Hematopoietic multipotent progenitor cell (in vitro differentiated cells): ENCODE data around the gene HOXA2. TPM values are rescaled to one million over a fixed set of nuclear protein-coding genes. Genes with fewer than 3 reads are reported as not detected.

Source experiments
- DNase-seq, 3 donors: peaks; one replicate each; pipeline ENCODE4 v3.0.0-alpha.2; 2011 to 2015; ENCODE audit warnings: low read depth in 2 of 3, low spot score in 2 of 3
- small RNA-seq: library from RNA; depleted of rRNA; stranded (forward); fragments of <200 nt; gene quantifications from one replicate; pipeline ENCODE3, GENCODE V24; 2012
- total RNA-seq: library from RNA; depleted of rRNA; stranded (reverse); fragments of >200 nt; gene quantifications from one replicate; pipeline ENCODE4 v1.2.3, GENCODE V29; 2012

Gene HOXA2
- total RNA-seq, 1 donor: 0.54 TPM

DNA sequence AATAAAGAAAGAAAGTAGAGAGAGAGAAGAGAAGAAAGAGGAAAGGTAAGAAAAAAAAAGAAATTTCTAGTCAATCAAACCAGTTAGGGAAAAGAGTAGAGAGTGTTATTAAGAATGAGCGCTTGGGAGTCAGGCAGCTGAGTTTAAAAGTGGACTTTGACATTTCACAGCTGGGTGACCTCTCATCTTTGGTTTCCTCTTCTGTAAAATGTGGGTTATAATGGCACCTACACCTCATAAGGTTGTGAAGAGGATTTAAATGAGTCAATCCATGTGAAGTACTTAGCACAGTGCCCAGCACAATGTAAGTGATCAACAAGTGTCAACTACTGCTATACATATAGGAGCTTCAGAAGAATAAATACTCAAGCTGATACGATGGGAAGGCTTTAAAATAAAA lies 18.8 kb downstream of the HOXA2 start:
- DNase-seq: no peak

DNA sequence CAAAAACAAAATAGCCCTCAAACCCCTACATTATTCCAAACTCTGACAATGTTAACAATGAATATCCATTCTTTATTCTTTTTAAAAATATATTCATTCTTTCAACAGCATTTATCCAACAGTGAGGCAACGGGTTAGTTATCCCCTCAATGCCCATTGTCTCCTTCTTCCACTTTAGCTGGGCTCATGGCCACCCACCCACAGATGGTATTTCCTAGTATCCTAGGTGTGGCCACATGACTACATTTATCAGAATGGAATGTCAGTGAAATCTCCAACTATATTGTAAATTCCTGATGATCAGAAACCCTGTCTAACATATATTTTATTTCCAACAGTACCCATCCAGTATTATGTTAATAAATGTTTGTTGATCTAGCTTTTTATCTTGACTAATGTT lies 20.3 kb downstream of the HOXA2 start:
- DNase-seq: no peak

DNA sequence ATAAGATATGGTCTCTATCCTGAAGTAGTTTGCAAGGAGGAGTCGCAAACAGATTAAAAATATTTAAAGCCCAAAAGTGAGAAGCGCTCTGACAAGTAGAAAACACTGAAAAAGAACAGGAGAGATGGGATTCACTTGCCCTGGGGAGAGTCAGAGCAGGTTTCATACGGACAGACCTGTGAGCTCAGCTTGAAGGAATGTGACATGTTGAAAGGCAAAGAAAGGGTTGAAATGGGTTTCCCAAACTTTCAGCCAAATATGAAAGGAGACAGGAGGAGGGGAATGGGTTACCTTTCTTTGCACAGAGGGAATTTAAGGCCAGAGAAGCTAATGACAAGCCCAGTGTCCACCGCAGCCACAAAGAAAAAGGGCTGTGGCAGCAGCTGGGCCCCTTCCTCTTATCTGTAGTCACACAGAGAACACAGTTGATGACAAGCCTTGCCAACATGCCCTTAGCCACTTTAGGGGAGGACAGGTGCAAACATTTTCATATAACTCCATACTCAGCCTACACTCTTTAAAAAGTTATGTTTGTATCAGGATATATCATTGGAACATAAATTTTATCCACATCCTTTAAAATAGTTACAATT lies 21.5 kb downstream of the HOXA2 start:
- no peak for DNase-seq

DNA sequence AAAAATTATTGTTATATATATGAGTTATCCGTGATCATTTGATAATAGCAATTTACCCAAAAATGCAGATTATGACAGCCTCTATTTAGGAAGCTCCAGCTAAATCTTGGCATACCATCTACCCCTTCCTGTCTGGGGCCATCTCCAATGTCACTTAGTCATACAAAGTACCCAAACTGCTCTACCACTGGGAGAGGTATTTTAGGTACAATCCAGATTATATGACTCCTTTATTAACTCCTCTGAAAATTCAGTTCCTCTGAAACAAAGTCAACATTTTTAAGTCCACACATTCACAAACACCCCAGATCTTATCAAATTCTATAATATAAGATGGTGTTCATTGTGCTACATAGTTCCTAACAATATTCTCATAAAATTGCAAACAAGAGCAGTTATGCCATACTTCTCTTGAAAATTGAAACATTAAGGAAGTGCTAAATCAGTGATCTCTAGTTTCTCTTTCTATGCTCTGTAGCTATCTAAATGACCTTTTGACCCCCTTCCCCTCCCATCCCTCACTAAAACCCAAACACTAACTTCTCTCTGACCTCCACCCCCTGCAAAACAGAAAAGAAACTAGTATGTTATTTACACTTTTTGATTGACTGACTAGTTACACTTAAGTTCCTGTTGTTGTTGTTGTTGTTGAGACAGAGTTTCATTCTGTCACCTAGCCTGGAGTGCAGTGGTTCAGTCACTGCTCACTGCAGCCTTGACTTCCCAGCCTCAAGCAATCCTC lies 23.1 kb downstream of the HOXA2 start:
- no peak for DNase-seq

DNA sequence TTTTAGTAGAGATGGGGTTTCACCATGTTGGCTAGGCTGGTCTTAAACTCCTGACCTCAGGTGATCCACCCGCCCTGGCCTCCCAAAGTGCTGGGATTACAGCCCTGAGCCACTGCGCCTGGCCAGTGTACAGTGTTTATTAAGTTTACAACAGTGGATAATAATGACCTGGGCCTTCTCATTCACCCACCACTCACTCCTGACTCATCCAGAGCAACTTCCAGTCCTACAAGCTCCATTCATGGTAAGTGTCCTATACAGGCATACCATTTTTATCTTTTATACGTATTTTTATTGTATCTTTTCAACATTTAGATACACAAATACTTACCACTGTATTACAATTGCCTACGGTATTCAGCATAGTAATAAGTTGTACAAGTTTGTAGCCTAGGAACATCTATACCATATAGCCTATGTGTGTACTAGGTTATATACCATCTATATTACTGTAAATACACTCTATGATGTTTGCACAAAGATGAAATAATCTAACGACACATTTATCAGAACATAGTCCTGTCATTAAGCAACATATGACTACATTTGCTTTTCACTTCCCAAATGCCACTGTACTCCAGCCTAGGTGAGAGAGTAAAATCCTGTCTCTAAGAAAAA lies 23.8 kb downstream of the HOXA2 start:
- no peak for DNase-seq

DNA sequence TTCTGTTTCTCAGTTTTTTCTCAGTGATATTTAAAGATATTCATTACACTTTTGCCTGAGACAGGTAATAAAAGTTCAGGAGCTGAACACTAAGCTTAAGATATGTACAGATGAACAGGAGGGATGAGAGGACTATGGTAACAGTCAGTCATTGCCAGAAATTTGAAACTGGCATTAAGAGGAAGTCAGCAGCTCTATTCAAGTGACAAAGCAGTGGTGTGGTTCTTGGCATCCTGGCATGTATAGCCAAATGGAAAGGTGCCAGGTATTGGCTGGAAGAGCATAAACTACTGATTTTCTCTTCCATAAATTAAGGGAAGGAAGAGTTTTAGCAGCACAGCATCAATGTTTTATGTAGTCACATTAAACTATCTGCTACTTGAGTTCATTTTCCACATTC lies 29.4 kb downstream of the HOXA2 start:
- DNase-seq: peak in 1 of 3 donors; percentile 71

DNA sequence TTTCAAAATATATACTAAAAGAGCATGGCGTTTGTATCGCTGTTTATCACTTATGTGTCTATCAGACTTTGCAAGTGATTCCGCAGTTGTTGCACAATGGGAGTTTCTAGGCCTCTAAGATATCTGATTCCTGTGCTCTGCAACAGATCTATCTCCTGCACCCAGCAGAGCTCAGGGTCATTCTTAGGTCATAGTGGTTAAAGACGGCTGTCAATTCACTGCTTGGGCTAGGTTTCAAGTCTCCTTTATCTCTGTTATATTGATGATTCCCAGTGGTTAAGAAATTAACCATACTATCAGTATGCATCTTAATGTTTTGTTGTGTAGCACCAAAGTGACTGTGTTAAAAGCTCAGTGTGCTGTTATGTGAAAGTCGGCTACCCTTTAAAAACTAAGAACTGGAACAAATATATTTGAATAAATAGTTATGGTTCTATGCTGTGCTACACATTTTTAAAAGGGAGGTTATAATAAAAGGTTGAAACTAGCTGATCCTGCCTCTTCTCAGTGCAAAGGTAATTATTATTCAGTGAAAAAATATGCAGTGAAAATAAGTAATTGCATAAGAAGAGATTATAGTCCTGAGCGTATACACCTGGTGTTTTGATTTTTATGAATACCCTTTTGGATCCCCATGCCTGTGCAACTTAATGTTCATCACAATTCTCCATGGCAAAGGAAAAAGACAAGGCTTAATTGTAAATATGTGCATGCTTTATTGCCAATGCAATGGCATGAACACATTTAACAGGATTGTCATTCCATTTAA lies 30.7 kb downstream of the HOXA2 start:
- DNase-seq: no peak

DNA sequence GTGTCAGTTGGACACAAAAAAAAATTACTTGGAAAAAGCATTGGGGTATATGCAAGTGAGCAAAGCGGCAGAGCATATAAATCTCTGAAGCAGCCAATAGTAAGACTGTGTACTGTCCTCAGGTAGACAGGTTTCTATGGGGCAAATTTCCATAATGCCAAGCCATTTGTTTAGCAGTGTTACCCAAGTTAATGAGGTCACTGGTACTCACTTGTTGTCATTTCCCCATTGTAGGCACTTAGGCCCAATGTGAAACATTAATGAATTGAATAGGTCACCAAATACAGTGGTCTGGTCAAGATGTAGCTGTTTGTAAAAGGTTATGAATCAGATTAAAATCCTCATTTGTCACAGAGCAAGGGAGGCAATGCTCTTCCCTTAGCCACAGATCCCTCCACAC lies 34.2 kb downstream of the HOXA2 start:
- DNase-seq: no peak

DNA sequence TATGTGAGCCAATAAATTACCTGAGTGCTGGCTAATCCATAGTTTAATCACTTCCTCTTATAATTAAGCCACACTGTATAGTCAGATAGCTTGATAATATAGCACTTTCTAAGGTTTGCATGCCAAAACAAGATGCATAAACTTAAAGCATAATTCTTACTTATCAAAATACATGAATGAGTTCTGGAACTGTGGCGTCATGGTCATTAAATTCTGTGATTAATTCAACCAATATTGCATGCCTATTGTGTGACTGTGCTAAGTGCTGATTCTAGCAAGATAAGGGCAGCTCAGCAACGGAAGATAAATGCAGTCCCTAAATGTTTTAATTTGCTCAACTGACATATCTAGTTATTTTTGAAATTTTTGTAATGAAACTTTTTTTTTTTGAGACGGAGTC lies 36.3 kb downstream of the HOXA2 start:
- no peak for DNase-seq

DNA sequence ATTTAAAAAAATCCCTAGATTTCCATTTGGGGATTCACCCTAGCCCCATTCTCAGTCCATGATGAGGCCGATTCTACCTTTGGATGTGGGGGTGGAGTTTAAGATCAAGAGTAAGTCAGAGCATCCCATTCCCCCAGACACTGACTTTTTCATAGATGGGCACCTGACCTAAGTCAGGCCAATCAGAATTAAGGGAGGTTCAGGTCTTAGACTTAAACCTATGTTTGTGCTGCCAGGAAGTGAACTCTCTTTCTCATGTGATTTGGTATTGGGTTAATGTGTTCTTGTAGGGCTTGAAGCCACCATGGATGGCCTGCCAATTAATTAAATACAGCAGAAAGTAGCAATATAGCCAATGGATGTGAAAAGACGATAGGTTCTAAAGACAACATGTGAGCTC lies 36.8 kb downstream of the HOXA2 start:
- no peak for DNase-seq

DNA sequence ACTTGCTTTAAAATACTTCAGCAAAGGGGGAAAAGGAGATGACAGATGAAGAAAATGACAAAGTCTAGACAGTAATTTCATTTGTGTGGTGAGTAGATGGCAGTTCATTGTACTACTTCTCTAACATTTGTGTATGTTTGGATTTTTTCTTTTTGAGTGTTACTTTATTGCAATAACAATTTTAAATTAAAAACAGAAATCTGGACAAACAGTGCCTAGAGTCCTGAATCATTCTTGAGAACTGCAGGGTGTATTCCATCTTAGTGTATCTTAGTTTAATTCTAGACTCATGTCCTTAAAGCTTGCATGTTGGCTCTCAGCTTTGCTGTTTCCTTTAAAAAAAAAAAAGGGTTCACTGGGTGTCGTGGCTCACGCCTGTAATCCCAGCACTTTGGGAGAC lies 37.8 kb downstream of the HOXA2 start:
- no peak for DNase-seq

DNA sequence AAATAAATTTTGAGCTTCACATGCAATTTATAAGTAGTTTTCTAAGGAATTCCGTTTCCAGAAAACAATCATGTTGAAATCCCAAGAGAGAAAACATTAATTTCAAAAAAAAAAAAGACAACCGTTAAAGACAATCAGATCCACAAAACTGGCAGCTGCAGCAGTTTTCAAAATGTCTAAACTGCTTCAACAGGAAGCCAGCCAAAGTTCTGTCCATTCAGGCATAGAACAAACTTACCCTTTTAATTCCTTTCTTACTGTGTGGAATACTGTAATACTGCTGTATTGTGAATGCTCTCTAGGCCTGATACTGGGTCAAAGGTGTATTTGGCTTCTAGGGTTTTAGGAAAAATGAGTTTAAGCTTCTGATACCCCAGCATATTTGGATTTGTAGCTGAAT lies 38.3 kb downstream of the HOXA2 start:
- DNase-seq: no peak

DNA sequence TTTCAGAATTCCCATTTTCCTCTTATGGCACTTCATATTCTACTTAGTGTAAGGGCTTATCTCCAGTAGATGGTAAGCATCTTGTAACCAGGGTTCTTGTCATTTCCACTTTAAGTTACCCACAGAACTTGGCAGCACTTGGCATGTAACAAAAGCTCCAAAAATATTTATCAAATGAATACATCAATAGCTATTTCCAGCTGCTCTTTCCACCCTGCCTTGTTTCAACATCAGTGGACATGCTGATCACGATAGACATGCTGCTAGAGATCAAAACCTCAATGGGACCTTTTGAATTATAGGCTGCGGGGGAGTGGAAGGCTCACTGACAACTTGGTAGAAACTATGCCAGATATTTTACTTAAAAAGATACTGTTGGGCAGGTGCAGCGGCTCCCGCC lies 39.5 kb downstream of the HOXA2 start:
- DNase-seq: no peak

DNA sequence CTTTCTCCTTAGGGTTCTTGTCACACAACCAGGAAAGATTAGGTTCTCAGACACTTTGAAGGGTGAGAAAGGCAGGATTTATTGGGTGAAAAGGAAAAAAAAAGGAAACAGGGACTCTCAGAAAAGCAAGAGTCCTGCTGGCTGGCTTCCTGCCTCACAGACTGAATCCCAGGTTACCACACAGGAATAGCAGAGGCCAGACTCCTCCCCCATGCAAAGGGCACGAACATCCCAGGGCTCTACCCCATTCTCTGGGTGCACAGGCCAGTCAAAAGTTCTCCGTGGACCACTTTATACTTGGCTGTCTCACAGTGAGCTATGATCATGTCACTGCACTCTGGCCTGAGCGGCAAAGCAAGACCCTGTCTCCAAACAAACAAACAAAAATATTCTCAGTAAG lies 49.3 kb downstream of the HOXA2 start:
- no peak for DNase-seq

DNA sequence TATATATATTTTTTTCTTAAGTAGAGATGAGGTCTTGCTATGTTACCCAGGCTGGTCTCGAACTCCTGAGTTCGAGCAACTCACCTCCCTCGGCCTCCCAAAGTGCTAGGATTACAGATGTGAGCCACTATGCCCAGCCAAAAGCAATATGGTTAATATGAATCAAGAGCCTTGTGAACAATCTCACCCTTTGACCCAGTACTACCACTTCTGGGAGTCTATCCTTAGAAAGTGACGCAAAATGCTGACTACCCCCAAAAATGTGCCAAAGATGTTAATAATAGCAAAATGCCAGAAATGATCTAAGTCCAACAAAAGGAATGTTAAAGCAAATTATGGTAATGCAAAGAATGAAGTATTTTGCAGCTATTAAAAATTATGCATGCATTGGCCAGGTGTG lies 51.0 kb downstream of the HOXA2 start:
- no peak for DNase-seq

Small RNA genes lying within 50 kb of the gene (small RNA-seq; reads per million reads assigned to genes)
- gene AC004080.5 (not detected), gene RF01977 (not detected)

Other genes with a start within 250 kb of the HOXA2 start
- gene SKAP2, start 238.1 kb downstream of the HOXA2 start, total RNA-seq: 6.5 TPM
- gene HOXA1, start 6.7 kb downstream of the HOXA2 start, total RNA-seq: 0.27 TPM
- gene HOXA4, start 28.1 kb upstream of the HOXA2 start, total RNA-seq: 1.1 TPM
- gene HOXA5, start 41.0 kb upstream of the HOXA2 start, total RNA-seq: 30.4 TPM
- gene HOXA6, start 45.1 kb upstream of the HOXA2 start, total RNA-seq: 40.1 TPM
- gene HOXA3, start 49.9 kb upstream of the HOXA2 start, total RNA-seq: 14.3 TPM
- 13.2 TPM for gene HOXA7, start 54.0 kb upstream of the HOXA2 start, total RNA-seq
- 105 TPM for gene HOXA9, start 62.9 kb upstream of the HOXA2 start, total RNA-seq
- 19.4 TPM for gene HOXA10, start 71.6 kb upstream of the HOXA2 start, total RNA-seq
- gene HOXA11, start 82.5 kb upstream of the HOXA2 start, total RNA-seq: not detected
- gene HOXA13, start 97.4 kb upstream of the HOXA2 start, total RNA-seq: not detected
- gene EVX1, start 140.1 kb upstream of the HOXA2 start, total RNA-seq: not detected